ENCODE measurements around the gene PLIN1.

DNA sequence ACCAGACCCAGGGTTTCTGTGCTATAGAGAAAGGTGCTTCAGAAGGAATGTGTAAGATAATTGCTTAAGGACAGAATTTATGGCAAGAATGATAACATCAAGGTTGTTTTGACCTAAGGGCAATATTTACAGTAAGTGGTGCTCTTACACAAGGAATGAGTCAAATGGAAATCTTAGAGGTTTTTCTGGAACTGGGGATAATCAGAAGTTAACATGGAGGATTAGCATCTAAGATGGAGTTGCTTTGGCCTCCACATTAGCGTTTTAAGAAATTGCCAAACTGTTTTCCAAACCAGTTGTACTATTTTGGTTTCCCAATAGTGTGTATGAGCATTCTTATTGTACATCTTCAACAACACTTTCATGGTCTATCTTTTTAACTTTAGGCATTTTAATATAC lies 14.5 kb upstream of the PLIN1 start:
- TF ChIP-seq EZH2 (IDR thresholded peaks at IDR 0.05; ENCODE audit: borderline replicate concordance, low read depth, low read length, severe bottlenecking): no peak
- TF ChIP-seq, protein P1, sequence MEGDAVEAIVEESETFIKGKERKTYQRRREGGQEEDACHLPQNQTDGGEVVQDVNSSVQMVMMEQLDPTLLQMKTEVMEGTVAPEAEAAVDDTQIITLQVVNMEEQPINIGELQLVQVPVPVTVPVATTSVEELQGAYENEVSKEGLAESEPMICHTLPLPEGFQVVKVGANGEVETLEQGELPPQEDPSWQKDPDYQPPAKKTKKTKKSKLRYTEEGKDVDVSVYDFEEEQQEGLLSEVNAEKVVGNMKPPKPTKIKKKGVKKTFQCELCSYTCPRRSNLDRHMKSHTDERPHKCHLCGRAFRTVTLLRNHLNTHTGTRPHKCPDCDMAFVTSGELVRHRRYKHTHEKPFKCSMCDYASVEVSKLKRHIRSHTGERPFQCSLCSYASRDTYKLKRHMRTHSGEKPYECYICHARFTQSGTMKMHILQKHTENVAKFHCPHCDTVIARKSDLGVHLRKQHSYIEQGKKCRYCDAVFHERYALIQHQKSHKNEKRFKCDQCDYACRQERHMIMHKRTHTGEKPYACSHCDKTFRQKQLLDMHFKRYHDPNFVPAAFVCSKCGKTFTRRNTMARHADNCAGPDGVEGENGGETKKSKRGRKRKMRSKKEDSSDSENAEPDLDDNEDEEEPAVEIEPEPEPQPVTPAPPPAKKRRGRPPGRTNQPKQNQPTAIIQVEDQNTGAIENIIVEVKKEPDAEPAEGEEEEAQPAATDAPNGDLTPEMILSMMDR (IDR thresholded peaks at IDR 0.05; ENCODE audit: borderline replicate concordance, extremely low read depth, low read length, poor library complexity, severe bottlenecking): no peak

All from DND-41 (cell line).